GM19455 (cell line): ENCODE results near the gene PRR19.

Experiments
- ATAC-seq: cut with Tn5 transposase; IDR thresholded peaks from one replicate; pipeline ENCODE4 v1.9.1; 2021; ENCODE audit not compliant: unreplicated experiment

PRR19 gene

DNA sequence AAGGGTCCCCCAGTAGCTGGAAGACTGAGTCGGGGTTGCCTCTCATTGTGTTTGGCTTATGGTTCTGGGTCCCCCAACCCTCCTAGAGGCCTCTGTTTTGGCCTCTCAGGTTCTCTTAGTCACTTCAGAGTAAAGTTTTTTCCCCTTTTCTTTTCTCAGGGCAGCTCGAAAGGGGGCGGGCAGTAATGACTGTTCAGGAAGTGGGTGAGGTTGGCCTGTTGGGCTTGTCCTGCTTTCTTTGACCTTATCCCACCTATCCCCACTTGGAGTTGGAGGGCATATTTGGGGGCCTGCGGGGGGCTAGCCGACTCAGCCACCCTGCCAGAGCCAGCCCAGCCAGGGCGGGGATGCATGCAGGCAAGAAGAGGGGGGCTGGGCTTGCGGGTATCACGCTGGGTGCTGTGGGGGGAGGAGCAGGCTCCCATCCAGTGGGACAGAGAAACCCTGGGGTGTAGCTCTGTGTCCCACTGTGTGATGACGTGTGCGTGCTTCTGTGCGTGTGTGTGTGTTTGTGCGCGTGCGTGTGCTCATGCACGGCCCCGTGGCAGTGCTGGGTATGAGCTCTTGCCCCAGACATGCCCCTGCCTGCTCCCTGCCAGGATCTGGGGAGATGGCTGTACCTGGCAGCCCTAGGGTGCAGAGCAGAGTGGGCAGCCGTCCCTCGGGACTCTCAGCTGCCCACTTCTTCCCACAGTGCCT lies 31.4 kb upstream of the PRR19 start:
- no peak for ATAC-seq

DNA sequence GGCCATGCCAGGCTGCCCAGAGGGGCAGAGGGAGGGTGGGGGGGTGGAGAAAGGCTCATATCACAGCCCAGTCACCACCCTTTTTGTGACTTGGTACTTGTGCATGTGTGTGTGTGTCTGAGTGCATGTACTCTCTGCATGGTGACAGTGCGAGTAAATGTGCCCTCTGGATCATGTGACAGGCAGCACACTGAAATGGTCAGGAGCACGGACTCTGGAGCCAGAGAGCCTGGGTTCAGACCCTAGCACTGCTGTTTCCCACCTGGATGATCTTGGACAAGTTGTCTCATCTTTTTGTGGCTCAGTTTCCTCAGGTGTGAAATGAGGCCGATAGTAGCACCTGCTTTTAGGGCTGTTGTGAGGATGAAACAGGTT lies 30.9 kb upstream of the PRR19 start:
- ATAC-seq, result no peak

DNA sequence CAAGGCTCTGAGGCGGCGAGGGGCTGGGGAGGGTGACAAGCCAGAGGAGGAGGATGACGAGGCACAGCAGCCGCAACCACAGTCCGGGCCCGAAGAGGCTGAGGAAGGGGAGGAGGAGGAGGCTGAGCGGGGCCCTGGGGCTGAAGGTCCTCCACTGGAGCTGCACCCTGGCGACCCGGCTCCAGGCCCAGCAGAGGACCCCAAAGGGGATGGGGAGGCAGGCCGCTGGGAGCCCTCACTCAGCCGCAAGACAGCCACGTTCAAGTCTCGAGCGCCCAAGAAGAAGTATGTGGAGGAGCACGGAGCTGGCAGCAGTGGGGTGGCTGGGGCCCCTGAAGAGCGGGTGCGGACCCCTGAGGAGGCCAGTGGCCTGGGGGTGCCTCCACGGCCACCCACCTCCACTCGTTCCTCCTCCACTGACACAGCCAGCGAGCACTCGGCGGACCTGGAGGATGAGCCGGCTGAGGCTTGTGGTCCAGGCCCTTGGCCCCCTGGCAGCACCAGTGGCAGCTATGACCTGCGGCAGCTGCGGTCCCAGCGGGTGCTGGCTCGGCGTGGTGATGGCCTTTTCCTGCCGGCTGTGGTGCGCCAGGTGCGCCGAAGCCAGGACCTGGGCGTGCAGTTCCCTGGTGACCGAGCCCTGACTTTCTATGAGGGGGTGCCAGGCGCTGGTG lies 29.9 kb upstream of the PRR19 start:
- ATAC-seq, result no peak

DNA sequence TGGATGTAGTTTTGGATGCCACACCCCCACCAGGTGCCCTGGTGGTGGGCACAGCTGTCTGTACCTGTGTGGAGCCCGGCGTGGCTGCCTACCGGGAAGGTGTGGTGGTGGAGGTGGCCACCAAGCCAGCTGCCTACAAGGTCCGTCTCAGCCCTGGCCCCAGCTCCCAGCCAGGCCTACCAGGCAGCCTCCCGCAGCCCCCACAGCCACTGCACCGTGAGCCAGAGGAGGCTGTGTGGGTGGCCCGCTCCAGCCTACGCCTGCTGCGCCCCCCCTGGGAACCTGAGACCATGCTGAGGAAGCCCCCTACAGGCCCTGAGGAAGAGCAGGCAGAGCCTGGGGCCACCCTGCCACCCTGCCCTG lies 29.4 kb upstream of the PRR19 start:
- ATAC-seq, result no peak

DNA sequence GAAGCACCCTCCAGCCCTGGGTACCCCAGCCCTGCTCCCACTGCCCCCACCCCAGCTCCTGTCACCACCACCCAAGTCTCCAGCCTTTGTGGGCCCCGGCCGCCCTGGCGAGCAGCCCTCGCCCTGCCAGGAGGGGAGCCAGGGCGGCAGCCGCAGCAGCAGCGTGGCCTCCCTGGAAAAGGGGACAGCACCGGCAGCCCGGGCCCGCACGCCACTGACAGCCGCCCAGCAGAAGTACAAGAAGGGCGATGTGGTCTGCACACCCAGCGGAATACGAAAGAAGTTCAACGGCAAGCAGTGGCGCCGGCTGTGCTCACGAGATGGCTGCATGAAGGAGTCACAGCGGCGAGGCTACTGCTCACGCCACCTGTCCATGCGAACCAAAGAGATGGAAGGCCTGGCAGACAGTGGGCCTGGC lies 28.9 kb upstream of the PRR19 start:
- ATAC-seq, result no peak

DNA sequence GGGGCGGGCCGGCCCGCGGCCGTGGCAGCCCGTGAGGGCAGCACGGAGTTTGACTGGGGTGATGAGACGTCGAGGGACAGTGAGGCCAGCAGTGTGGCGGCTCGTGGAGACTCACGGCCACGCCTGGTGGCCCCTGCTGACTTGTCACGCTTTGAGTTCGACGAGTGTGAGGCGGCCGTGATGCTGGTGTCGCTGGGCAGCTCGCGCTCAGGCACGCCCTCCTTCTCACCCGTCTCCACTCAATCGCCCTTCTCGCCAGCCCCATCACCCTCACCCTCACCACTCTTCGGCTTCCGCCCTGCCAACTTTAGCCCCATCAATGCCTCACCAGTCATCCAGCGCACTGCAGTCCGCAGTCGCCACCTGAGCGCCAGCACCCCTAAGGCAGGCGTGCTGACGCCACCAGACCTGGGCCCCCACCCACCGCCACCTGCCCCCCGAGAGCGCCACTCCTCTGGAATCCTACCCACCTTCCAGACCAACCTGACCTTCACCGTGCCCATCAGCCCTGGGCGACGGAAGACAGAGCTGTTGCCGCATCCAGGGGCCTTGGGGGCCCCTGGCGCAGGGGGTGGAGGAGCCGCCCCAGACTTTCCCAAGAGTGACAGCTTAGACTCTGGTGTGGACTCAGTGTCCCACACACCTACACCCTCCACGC lies 28.4 kb upstream of the PRR19 start:
- ATAC-seq, result no peak

DNA sequence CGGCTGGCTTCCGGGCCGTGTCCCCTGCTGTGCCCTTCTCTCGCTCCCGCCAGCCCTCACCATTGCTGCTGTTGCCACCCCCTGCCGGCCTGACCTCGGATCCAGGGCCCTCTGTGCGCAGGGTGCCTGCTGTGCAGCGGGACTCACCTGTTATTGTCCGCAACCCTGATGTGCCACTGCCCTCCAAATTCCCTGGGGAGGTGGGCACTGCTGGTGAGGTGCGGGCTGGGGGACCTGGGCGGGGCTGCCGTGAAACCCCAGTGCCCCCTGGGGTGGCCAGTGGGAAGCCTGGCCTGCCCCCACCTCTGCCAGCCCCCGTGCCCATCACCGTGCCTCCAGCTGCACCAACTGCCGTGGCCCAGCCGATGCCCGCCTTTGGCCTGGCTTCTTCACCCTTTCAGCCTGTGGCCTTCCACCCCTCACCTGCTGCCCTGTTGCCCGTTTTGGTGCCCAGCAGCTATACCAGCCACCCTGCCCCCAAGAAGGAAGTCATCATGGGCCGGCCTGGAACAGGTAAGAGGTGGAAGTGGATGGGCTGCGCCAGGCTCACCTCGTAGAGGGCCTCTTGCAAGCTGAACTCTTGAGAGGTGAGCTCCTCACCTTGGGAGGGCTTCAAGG lies 27.8 kb upstream of the PRR19 start:
- no peak for ATAC-seq

DNA sequence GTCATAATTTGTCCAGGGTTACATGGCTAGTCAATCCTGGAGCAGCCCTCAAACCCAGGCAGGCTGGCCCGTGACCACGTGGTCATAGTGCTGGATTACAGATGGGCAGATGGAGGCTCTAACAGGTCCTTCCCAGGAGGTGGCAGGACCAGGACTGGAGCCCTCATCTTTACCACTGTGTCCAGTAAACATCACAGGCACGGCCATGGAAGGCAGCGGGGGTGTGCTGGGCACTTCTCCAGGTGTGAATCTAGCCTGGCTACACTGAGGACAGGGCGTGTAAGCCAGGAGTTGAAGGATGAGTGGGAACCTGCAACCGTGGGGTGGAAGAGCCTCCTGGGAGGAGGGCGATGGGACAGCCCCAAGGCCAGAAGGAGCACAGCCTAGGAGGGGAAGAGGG lies 26.8 kb upstream of the PRR19 start:
- no peak for ATAC-seq

DNA sequence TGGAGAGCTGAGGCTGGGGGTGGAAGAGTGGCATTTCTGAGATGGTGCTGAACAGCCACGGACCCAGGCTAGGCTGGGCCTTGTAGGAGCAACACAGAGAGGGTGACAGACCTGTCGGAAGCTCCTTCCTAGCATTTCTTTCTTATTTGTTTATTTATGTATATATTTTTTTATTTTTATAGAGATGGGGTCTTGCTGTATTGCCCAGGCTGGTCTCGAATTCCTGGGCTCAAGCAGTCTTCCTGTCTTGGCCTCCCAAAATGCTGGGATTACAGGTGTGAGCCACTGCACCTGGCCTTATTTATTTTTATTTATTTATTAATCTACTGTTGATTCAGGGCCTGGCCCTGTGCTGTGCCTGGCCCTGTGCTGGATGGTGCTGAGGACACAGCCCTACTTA lies 26.4 kb upstream of the PRR19 start:
- no peak for ATAC-seq

DNA sequence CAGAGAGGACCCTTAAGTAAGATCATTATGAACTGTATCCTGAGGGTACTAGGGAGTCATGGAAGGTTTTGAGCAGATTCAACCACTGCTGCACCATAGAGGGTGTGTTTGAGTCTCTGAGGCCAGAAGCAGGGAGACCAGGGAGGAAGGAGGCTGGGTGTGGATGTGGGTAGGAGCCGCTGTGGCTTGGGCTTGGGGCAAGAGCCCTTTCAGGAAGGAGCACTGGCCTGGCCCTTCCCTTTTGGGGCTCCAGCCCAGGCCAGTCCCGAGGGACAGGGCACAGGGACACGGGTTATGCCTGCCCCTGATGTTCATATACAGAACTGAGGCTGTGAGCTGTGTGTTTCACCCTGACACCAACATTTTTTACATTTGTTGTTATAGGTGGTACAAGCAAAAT lies 25.6 kb upstream of the PRR19 start:
- no peak for ATAC-seq

DNA sequence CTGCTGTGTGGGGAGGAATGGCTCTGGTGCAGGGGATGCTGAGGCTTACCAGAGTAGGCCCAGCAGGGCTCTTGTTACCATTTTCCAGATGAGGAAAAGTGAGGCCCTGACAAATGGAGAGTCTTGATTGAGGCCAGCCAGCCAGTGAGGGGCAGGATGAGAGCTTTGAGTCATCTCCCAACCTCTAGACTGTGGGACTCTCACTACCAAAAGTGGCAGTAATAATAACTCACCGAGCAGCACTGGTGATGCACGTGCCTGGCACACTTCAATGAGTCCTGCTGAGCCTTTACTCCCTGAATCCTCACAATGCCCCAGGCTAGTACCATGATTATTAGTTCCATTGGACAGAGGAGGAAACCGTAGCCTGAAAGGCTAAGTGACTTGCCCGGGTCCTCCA lies 25.1 kb upstream of the PRR19 start:
- ATAC-seq, result no peak

DNA sequence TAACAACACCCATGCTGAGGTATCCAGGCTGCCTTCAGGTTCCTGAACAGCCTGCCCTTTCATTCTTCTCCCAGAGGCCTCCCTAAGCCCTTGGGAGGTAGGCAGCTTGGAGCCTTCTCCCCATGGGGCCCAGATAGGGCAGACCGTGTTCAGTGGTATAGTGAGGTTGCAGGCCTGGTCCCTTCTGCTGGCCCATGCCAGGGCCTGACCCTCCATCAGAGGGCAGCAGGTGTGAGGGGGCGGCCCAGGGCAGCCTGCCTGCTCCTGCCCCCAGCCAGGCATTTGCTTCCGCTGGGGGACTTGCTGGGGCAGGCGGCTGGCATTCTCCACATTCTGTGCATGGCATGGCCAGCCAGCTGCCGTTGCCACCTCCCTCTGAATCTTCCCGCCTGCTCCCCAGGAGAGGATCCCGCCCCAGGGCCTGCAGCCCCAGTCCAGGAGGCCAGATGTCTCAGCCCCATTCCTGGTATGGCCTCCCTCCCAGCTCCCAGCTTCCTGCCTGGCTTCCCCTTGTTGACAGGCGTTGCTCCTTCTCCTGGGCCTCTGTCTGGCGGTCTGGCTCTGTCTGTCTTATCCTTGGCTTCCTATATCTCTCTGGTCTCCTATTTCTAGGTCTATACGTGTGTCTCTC lies 24.0 kb upstream of the PRR19 start:
- ATAC-seq, result no peak

DNA sequence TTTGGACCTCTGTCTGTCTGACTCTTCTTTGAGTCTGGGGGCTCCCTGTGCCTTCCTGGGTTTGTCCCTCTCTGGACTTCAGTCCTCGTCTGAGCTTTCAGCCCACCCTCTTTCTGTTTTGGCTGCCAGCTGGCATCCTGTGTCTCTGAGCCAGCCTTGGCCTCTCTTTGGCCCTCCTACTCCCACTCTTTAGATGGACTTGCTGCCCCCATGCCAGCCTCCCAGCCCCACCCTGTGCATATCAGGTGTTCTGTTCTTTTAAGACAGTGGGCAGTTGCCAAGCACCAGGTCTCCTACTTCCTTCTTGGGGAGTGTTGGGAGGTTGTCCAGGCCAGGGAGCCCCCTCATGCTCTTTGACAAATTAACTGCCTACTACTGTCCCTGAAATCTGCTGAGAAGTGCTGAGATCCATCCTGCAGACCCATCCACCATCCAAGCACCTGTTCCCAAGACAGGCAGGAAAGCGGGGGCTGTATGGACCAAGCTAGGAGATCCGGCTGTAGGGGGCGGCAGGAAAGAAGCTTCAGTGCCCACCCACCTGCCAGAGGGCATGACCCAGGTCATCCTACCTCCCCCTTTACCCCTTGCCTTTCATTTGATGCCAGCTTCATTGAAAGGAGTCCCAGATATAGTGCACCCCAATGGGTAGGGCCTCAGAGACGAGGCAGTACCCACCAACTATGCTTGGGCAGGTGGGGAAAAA lies 23.3 kb upstream of the PRR19 start:
- no peak for ATAC-seq

DNA sequence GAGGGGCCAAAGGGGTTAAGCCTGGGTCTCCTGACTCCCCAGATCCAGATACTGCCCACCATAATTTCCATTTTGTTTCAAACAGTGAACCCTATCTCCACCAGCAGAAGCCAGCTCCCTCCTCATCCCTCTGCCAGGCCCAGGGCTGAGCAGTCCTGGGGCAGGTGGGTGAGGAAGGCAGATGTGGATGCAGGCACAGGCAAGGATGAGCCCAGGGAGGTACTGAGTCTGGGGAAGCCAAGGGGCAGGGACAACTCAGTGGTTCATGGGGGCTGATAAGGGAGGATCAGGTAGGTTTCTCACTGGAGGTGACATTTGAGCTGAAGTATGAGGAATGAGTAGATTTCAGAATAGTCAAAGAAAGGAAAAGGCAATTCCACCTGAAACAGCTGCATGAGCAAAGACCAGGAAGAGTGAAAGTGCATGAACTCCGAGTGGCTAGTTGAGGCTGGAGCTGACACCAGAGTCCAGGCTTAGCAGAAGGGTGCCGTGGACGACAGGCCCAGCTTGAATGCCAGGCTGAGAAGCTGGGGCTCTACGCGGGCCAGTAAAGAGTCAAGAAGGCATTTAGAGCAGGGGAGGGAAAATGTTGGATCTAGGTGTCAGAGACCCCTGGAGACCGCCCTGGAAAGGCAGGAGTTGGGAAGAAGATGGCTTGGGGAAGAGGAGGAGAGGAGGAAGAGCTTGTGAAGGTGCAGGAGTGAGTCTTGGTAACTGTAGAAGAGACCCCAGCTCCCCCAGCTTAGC lies 22.6 kb upstream of the PRR19 start:
- ATAC-seq, result no peak

DNA sequence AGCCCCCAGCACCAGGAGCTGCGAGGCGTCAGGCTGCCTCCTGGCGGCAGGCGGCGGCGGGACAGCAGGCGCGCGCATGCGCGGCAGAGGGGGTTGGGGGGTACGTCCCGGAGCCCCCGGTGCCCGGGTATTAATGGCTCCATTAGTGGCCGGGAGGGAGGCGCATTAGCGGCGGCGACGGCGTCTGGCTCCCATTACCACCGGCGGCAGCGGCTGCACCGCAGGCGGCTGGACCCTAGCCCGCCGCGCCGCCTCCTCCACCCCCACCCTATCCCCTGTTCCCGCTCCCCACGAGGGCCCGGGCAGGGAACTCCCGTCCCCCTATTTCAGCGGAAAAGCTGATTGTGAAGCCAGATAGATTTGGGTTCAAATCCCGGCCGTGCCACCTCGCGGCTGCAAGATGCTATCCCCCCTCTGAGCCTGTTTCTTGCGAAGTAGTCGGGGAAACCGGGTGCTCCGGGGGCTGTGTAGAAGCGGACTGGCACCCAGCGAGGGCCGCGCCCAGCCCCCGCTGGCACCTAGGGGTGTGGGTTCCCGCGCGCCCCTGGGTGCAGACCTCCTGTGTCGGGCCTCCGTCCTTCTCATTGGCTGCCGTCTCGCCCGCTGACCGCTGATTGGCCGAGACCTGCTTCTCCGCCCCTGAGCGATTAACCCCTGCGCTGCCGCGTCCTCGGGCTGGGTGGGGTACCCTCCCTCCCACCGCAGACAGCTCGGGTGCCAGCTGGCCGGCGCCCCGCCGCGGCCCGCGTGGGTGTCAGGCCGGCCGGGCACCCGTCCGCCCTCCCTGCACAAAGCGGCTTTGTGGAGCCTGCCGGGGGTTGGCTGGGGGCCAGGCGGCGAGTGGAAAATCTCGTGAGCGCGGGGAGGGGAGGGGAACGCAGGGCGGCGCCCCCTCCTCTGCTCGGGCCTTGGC lies 21.8 kb upstream of the PRR19 start:
- peak; percentile 32 for ATAC-seq

DNA sequence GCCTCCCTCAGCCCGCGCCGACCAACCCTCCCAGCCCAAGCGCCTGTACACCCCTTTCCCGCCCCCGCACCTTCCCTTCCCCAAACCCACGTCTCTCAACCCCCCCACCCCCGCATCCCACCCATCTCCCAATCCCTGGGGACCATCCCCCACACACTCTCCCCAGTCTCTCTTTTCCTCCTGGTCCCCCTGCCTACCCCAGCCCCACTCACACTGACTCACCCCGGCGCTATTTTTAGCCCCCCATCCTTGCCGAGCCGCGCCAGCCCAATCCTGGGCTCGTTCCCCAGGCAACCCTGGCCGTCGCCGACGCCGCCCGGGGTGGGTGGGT lies 21.2 kb upstream of the PRR19 start:
- ATAC-seq, result no peak

DNA sequence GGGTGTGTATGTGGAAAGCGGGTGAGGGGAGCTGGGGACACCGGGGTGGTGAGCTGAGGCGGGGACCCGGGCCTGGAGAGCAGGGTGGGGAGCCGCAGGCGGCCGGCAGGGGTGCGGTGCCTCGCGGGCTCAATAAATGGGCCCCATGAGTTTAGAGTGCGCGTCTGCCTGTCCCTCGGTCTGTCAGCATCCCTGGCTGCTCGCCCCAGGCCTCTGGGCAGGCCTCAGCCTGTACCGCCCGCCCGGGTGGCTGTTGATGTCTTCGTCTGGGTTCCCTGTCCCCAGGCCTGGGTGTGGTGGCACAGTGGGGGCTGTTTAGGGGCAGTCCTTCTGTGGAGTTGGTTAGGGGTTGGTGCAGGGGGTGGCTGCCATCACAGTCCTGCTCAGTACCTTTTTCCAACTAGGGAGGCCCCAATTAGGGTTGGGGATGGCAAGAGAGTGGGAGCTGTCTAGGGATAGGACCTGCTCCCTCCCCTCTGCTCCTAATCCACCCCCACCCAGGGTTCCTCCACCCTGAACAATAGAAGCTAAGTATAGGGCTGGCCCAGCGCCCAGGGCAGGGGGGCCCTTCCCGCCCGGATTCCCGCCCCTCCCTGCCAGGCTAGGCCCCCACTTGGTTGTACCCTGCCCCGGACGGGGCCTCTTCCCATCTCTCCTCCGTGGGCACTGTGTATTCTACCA lies 20.6 kb upstream of the PRR19 start:
- ATAC-seq, result no peak

DNA sequence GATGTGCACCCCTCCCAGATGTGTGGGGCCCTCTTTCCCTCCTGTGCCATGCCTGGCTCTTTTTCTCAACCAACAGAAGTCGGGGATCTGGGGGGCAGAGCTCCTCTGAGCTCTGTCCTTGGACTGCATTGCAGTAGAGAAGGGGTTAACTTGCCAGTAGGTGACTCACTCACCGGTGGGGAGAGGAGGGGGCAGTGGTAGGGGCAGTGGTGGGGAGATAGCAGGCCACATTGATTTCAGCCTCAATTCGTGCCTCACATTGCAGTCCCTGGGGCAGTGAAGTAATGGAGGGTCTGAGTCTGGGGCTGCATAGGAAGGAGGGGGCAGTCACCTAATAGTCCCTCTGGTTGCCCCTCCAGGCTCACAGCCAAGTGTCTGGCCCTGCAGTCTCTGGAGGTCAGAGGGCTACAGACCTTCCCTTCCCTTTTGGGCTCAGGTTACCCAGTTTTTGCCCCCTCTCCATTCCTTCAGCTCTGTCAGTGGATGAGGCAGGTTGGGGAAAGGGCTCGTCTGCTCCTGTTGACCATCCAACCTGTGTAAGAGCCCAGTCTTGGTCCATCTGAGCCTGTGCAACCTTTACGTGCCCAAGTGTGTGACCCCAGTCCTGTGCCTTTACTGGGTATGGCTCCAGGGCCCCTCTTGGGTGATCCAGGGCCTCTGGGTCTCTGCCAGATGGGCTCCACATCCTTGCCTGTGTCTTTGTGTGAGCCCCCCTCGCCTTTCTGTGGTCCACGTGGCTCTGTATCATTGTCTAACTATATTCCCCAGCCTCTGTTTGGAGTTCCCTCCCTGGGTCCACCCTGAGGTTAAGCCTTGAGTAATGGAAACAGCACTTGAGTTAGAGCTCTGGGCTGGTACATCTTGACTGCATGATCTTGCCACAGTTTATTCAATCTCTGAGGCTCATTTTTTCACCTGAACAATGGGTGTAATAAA lies 19.8 kb upstream of the PRR19 start:
- ATAC-seq, result no peak
